ENCODE data around the gene FRA10AC1.
"Not testable (repeated sequence)": the region's sequence is repeated elsewhere in the genome, so short reads cannot be mapped to it uniquely, and the experiment has no call there.

FRA10AC1 gene

GRCh38 chr10:93703841-93704240 lies 1.4 kb upstream of the FRA10AC1 start:
- no peak for DNase-seq

- DNase-seq = peak in 16 of 58 donors; percentile 8 to 71 (median 44)
Observed at GRCh38 chr10:93703066-93703465, 674 bp upstream of the FRA10AC1 start.

GRCh38 chr10:93701866-93702209 lies 554 bp downstream of the FRA10AC1 start:
- DNase-seq = peak in 11 of 58 donors; percentile 1 to 63 (median 42)

GRCh38 chr10:93697207-93697606 lies 5.2 kb downstream of the FRA10AC1 start:
- DNase-seq = no peak

GRCh38 chr10:93696582-93696981 lies 5.8 kb downstream of the FRA10AC1 start:
- DNase-seq = not testable (repeated sequence)

- DNase-seq = no peak
Observed at GRCh38 chr10:93695740-93696139, 6.7 kb downstream of the FRA10AC1 start.

- no peak for DNase-seq
Observed at GRCh38 chr10:93687737-93688136, 14.7 kb downstream of the FRA10AC1 start.

- DNase-seq = peak in 1 of 58 donors; percentile 1
Observed at GRCh38 chr10:93680412-93681047, 21.9 kb downstream of the FRA10AC1 start.

- DNase-seq = no peak
Observed at GRCh38 chr10:93678805-93679587, 23.4 kb downstream of the FRA10AC1 start.

GRCh38 chr10:93678386-93678785 lies 24.0 kb downstream of the FRA10AC1 start:
- DNase-seq = no peak

GRCh38 chr10:93673791-93674190 lies 28.6 kb downstream of the FRA10AC1 start:
- DNase-seq = no peak

GRCh38 chr10:93672890-93673289 lies 29.5 kb downstream of the FRA10AC1 start:
- DNase-seq = no peak

- no peak for DNase-seq
Observed at GRCh38 chr10:93672022-93672678, 30.2 kb downstream of the FRA10AC1 start.

- DNase-seq = no peak
Observed at GRCh38 chr10:93671042-93671441, 31.4 kb downstream of the FRA10AC1 start.

- no peak for DNase-seq
Observed at GRCh38 chr10:93670372-93670771, 32.0 kb downstream of the FRA10AC1 start.

- no peak for DNase-seq
Observed at GRCh38 chr10:93667795-93668194, 34.6 kb downstream of the FRA10AC1 start.

- no peak for DNase-seq
Observed at GRCh38 chr10:93666030-93666429, 36.4 kb downstream of the FRA10AC1 start.

GRCh38 chr10:93657757-93658156 lies 44.6 kb downstream of the FRA10AC1 start:
- DNase-seq = no peak

GRCh38 chr10:93656155-93656554 lies 46.2 kb downstream of the FRA10AC1 start:
- DNase-seq = no peak

GRCh38 chr10:93654201-93654600 lies 48.2 kb downstream of the FRA10AC1 start:
- DNase-seq = no peak

- DNase-seq = no peak
Observed at GRCh38 chr10:93652857-93653256, 49.5 kb downstream of the FRA10AC1 start.

GRCh38 chr10:93639791-93640190 lies 62.6 kb downstream of the FRA10AC1 start:
- no peak for DNase-seq
